Measurements from ENCODE around the gene ATP2B2.

The ATP2B2 gene

DNA sequence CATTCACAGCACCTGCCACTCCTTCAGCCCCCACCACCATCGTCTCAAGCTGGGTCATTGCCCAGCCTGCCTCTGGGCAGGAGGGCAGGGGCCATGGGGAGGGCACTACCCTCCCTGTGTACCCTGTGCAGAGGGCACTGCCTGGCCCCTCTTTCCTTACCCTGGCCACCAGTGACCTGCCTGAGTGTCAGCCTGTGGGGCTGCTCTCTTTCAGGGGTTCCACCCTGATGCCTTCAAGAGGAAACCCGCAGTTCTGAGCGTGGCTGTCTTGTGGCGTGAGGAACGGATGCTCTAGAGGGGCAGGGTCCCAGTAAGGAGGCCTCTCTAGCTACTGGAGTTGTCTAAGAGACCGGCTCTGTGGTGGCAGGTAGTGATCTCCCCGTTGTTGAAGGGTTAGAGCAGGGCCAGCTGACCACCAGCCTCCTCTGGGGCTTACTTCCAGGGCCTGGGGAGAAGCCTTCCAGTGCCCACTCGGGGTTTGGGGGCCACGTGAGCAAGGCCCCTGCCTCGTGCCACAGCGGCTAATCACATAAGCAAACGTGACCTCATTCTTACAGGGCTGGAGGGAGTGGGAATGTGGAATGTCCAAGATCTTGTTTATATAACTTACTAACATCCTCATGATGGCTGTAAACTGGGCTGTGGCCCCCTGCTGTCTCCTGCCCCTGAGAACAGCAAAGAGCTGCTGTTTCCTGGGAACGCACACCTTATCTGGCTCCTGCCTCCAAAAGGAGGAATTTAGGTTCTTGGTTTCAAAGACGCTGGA lies 153.1 kb downstream of the ATP2B2 start:
- no peak for DNase-seq (ENCODE audit: low spot score)
- in situ Hi-C loops (cut with MboI; ENCODE audit: low pct_unique_long_range_greater_than_20kb, low sequenced_read_pairs, unreplicated experiment), result no loop called here
- TF ChIP-seq, protein P1, sequence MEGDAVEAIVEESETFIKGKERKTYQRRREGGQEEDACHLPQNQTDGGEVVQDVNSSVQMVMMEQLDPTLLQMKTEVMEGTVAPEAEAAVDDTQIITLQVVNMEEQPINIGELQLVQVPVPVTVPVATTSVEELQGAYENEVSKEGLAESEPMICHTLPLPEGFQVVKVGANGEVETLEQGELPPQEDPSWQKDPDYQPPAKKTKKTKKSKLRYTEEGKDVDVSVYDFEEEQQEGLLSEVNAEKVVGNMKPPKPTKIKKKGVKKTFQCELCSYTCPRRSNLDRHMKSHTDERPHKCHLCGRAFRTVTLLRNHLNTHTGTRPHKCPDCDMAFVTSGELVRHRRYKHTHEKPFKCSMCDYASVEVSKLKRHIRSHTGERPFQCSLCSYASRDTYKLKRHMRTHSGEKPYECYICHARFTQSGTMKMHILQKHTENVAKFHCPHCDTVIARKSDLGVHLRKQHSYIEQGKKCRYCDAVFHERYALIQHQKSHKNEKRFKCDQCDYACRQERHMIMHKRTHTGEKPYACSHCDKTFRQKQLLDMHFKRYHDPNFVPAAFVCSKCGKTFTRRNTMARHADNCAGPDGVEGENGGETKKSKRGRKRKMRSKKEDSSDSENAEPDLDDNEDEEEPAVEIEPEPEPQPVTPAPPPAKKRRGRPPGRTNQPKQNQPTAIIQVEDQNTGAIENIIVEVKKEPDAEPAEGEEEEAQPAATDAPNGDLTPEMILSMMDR (IDR thresholded peaks at IDR 0.05; ENCODE audit: extremely low read depth, insufficient read depth, missing control alignments), result no peak

- DNase-seq (ENCODE audit: low spot score), result no peak
- TF ChIP-seq, protein P1 (IDR thresholded peaks at IDR 0.05; ENCODE audit: extremely low read depth, insufficient read depth, missing control alignments), result no peak
- in situ Hi-C loops (cut with MboI; ENCODE audit: low pct_unique_long_range_greater_than_20kb, low sequenced_read_pairs, unreplicated experiment), result no loop called here
These were observed 154.2 kb downstream of the ATP2B2 start for GRCh38 chr3:10351013-10351735.

DNA sequence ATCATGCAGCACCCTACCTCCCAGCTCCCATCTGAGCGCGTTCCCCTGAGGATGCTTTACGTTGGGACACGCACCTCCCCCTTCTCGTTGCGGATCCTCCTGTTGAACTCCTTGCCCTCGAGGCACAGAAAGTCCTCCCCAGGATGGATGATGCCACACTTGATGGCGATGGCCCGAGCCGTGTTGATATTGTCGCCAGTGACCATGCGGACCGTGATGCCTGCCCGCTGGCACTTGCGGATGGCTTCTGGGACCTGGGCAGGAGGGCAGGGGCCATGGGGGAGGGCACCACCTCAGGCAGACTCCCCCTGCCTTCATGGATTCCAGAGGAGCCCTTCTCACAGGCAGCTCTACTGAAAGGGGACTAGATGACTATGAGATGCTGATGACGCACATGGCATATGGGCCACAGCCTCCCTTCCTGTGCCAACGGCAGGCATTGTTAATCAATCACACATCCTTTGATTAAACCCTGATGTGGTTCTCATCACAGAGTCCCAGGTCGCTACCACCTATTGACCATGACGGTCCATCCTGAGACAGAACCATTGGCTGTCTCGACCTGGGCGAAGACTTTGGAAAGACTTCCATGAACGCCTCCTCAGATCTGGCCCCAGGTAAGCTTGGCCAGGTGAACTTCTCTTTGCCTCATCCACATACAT lies 154.9 kb downstream of the ATP2B2 start:
- in situ Hi-C loops (cut with MboI; ENCODE audit: low pct_unique_long_range_greater_than_20kb, low sequenced_read_pairs, unreplicated experiment), result no loop called here
- TF ChIP-seq, protein P1 (IDR thresholded peaks at IDR 0.05; ENCODE audit: extremely low read depth, insufficient read depth, missing control alignments), result no peak
- no peak for DNase-seq (ENCODE audit: low spot score)

DNA sequence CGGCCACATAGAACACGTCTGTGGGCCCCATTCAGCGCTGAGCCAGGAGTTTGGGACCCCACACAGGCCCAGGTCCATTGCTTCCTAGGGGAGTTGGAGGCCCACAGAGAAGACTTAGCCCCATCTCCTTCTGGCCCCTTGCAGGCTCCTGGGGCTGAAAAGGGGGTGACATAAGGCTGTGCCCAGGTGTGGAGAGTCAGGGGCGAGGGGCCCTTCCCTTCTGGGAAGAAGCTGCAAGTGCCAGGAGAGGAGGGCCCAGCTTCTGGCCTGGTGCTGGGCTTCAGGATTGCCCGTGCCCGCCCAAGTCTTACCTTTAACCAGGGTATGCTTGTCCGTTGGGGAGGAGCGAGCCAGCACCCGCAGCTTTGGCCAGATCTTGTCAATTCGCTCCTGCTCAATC lies 155.6 kb downstream of the ATP2B2 start:
- no peak for DNase-seq (ENCODE audit: low spot score)
- TF ChIP-seq, protein P1 (IDR thresholded peaks at IDR 0.05; ENCODE audit: extremely low read depth, insufficient read depth, missing control alignments), result no peak
- in situ Hi-C loops (cut with MboI; ENCODE audit: low pct_unique_long_range_greater_than_20kb, low sequenced_read_pairs, unreplicated experiment), result loop anchor here (25.0 kb wide), 1 partner anchor 388 kb away; no protein-coding TSS in a partner anchor

DNA sequence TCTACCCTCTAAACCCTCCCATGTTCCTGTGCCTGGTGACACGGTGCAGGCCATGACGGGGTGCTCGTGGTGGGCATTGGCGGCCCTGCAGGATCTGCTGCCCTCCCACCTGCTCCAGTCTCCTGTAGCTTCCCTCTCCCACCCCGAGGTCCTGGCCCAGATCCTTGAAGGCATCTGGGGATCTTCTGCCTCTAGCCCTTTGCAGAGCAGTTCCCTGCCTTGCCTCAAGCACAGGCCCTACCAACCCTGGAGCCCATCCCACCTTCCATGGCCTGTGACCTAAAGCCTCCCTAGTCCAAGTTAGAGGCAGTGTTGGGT lies 157.0 kb downstream of the ATP2B2 start:
- TF ChIP-seq, protein P1 (IDR thresholded peaks at IDR 0.05; ENCODE audit: extremely low read depth, insufficient read depth, missing control alignments), result no peak
- in situ Hi-C loops (cut with MboI; ENCODE audit: low pct_unique_long_range_greater_than_20kb, low sequenced_read_pairs, unreplicated experiment), result loop anchor here (25.0 kb wide), 1 partner anchor 389 kb away; no protein-coding TSS in a partner anchor
- DNase-seq (ENCODE audit: low spot score), result no peak

DNA sequence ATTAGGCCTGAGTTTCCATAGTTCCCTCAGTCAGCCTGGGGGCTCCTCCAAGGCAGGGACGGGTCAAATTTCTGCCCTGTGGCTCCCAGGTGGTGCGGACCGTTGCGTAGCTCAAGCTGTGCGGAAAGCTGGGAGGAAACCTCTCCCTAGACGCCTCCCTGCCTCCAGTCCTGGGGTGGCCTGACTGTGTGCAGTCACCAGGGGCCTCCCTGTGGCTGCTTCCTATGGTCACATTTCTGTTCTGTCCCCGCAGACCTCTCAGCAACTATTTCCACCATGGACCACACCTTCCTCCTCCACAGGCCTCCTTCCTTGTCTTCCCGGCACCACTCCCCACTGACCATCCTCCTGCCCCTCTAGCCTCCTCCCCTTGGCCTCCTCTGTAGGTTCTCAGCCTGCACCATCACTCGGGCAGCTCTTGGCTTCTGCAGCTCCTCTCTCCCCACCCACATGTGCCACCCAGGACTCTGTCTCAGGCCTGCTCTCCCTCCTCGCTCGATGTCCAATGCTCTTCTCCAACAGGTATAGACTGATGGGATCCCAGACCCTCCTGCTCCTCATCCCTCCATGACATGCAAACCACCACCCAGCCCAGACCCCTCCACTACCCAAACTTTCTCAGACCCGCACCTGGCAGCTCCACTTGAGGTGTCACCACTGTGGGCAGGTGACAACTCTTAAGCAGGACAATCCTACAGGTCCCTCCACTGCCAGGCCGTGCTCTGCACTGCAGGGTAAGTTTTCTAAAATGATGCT lies 157.6 kb downstream of the ATP2B2 start:
- TF ChIP-seq, protein P1 (IDR thresholded peaks at IDR 0.05; ENCODE audit: extremely low read depth, insufficient read depth, missing control alignments), result no peak
- in situ Hi-C loops (cut with MboI; ENCODE audit: low pct_unique_long_range_greater_than_20kb, low sequenced_read_pairs, unreplicated experiment), result loop anchor here (25.0 kb wide), 1 partner anchor 389 kb away; no protein-coding TSS in a partner anchor
- DNase-seq (ENCODE audit: low spot score), result no peak

Data from GM13977 (cell line).